IMR-90 (cell line): ENCODE measurements around the gene RAPGEF2. TPM values are rescaled to one million over a fixed set of nuclear protein-coding genes. Genes with fewer than 3 reads are reported as not detected.

Experiments
- ATAC-seq: fragments of 200-7000 bp; cut with Tn5 transposase; 2 replicates; pipeline ENCODE4 v1.9.1; 2020; ENCODE audit warnings: low read depth, mild to moderate bottlenecking, moderate library complexity
- BruUV-seq: library from RNA; stranded (reverse); fragments of 400-500 nt; replicated peaks from 2 replicates; lab custom pipeline; 2021; lab: Mats Ljungman, UMichigan
- CTCF ChIA-PET: fragments of 300-600 bp; formaldehyde crosslinking; extraction: SDS; loops from one replicate; lab custom pipeline; 2021; ENCODE audit warnings: antibody characterized with exemption; lab: Yijun Ruan, JAX
- POLR2A ChIA-PET: fragments of 300-600 bp; sonication (Branson Sonifier 250); formaldehyde crosslinking; loops from one replicate; lab custom pipeline; 2022; ENCODE audit warnings: antibody characterized with exemption; ENCODE audit not compliant: unreplicated experiment; lab: Charles Lee
- DNase-seq: peaks from one replicate; pipeline ENCODE4 v3.0.0; 2013
- H2AFZ ChIP-seq: replicated peaks from 2 replicates; pipeline ENCODE3; 2013; ENCODE audit warnings: low read length, mild to moderate bottlenecking; ENCODE audit not compliant: poor library complexity
- H2AK5ac ChIP-seq: 2 replicates; pipeline ENCODE4 v1.6.1; 2013; ENCODE audit warnings: low read depth, low read length, inconsistent platforms
- H2AK9ac ChIP-seq: replicated peaks from 2 replicates; pipeline ENCODE3; 2013; ENCODE audit warnings: mild to moderate bottlenecking, low read depth, low read length, moderate library complexity; ENCODE audit not compliant: poor library complexity
- H2BK120ac ChIP-seq: 2 replicates; pipeline ENCODE4 v1.6.1; 2013; ENCODE audit warnings: low read depth, low read length, inconsistent platforms
- H2BK15ac ChIP-seq: 3 replicates; pipeline ENCODE4 v1.6.1; 2013; ENCODE audit warnings: low read depth, low read length, inconsistent platforms
- H2BK20ac ChIP-seq: 2 replicates; pipeline ENCODE4 v1.6.1; 2013; ENCODE audit warnings: low read depth, mild to moderate bottlenecking, inconsistent platforms, low read length, moderate library complexity
- H2BK5ac ChIP-seq: 2 replicates; pipeline ENCODE4 v1.6.1; 2013; ENCODE audit warnings: mild to moderate bottlenecking, low read depth, low read length, inconsistent platforms; ENCODE audit not compliant: poor library complexity, severe bottlenecking
- H3K14ac ChIP-seq: replicated peaks from 2 replicates; pipeline ENCODE4 v1.6.1; 2013; ENCODE audit warnings: low read depth, low read length, inconsistent platforms
- H3K18ac ChIP-seq: 2 replicates; pipeline ENCODE4 v1.6.1; 2013; ENCODE audit warnings: low read depth, low read length, control low read depth
- H3K23ac ChIP-seq: 2 replicates; pipeline ENCODE4 v1.6.1; 2013; ENCODE audit warnings: low read depth, low read length, inconsistent platforms
- H3K27ac ChIP-seq: 2 replicates; pipeline ENCODE4 v1.5.1; 2013; ENCODE audit warnings: mild to moderate bottlenecking, control low read depth, low read length; ENCODE audit not compliant: insufficient read depth
- H3K27me3 ChIP-seq: 2 replicates; pipeline ENCODE4 v1.6.1; 2013; ENCODE audit warnings: low read length; ENCODE audit not compliant: control insufficient read depth, insufficient read depth
- H3K36me3 ChIP-seq: 2 replicates; pipeline ENCODE4 v1.6.1; 2013; ENCODE audit warnings: low read length, mixed read lengths; ENCODE audit not compliant: control insufficient read depth, insufficient read depth
- H3K4ac ChIP-seq: 2 replicates; pipeline ENCODE4 v1.6.1; 2013; ENCODE audit warnings: low read depth, low read length, inconsistent platforms
- H3K4me1 ChIP-seq: 2 replicates; pipeline ENCODE4 v1.6.1; 2013; ENCODE audit warnings: low read length, mixed read lengths; ENCODE audit not compliant: control insufficient read depth, insufficient read depth
- H3K4me2 ChIP-seq: 2 replicates; pipeline ENCODE4 v1.6.1; 2013; ENCODE audit warnings: low read depth, mild to moderate bottlenecking, control low read depth, low read length, moderate library complexity
- H3K4me3 ChIP-seq: 2 replicates; pipeline ENCODE4 v1.5.1; 2013; ENCODE audit warnings: low read depth, mild to moderate bottlenecking, control low read depth, low read length, moderate library complexity; ENCODE audit not compliant: insufficient read depth
- H3K56ac ChIP-seq: 2 replicates; pipeline ENCODE4 v1.6.1; 2013; ENCODE audit warnings: low read length, inconsistent platforms; ENCODE audit not compliant: insufficient read depth; ENCODE audit errors: extremely low read depth
- H3K79me1 ChIP-seq, 2 experiments: 2 replicates each; pipeline ENCODE4 v1.6.1; 2013; ENCODE audit warnings: low read length in 2 of 2, inconsistent platforms in 1 of 2, low read depth in 1 of 2
- H3K9ac ChIP-seq: 2 replicates; pipeline ENCODE4 v1.6.1; 2013; ENCODE audit warnings: low read depth, low read length, control low read depth
- H3K9me1 ChIP-seq: 2 replicates; pipeline ENCODE4 v1.6.1; 2013; ENCODE audit warnings: low read length, inconsistent platforms; ENCODE audit not compliant: insufficient read depth
- H3K9me3 ChIP-seq: 2 replicates; pipeline ENCODE4 v1.6.1; 2013; ENCODE audit warnings: low read length; ENCODE audit not compliant: control insufficient read depth, insufficient read depth
- H4K20me1 ChIP-seq: 2 replicates; pipeline ENCODE4 v1.6.1; 2013; ENCODE audit warnings: low read length, inconsistent platforms; ENCODE audit not compliant: insufficient read depth
- H4K5ac ChIP-seq: 2 replicates; pipeline ENCODE4 v1.6.1; 2013; ENCODE audit warnings: mild to moderate bottlenecking, low read depth, low read length, control low read depth
- H4K8ac ChIP-seq, 2 experiments: 2 replicates each; pipeline ENCODE4 v1.6.1; 2013; ENCODE audit warnings: low read depth in 2 of 2, low read length in 2 of 2, control low read depth in 1 of 2, inconsistent platforms in 1 of 2
- H4K91ac ChIP-seq: 2 replicates; pipeline ENCODE4 v1.6.1; 2013; ENCODE audit warnings: low read depth, low read length, inconsistent platforms; ENCODE audit not compliant: insufficient read depth
- MAZ ChIP-seq: IDR thresholded peaks from 2 replicates; pipeline ENCODE4 v1.6.1; 2012; ENCODE audit warnings: low read depth, mild to moderate bottlenecking, low read length, improper control_type of control experiment, moderate library complexity, borderline replicate concordance
- RAD21 ChIP-seq: IDR thresholded peaks from 2 replicates; pipeline ENCODE4 v1.6.1; 2012; ENCODE audit warnings: low read length, improper control_type of control experiment
- RCOR1 ChIP-seq: IDR thresholded peaks from 2 replicates; pipeline ENCODE4 v1.6.1; 2012; ENCODE audit warnings: mild to moderate bottlenecking, low read length, improper control_type of control experiment; ENCODE audit not compliant: insufficient replicate concordance
- WGBS, 2 experiments: methylation state at CpG; one replicate each; pipeline versions ENCODE4 v1.1.5 to v1.1.7; 2013; ENCODE audit warnings: missing lambda C conversion rate in 2 of 2; ENCODE audit not compliant: insufficient read length in 1 of 2; ENCODE audit errors: extremely low coverage in 2 of 2; 5-methylcytosine and 5-hydroxymethylcytosine counted together
- dilution Hi-C: fragments of 300-500 bp; cut with HindIII; formaldehyde crosslinking; loops from one replicate; pipeline ENCODE4 v1.14.3; 2018; ENCODE audit warnings: low sequenced_read_pairs; ENCODE audit not compliant: unreplicated experiment
- in situ Hi-C: fragments of 300-500 bp; cut with MboI; formaldehyde crosslinking; loops from 3 replicates; pipeline ENCODE4 v1.14.3; 2019; ENCODE audit warnings: low sequenced_read_pairs, inconsistent platforms, mixed read lengths
- intact Hi-C: fragments of 100-400 bp; cut with micrococcal nuclease; formaldehyde crosslinking; loops from 2 replicates; pipeline ENCODE4 v1.10.0; 2022
- polyA plus RNA-seq, 3 experiments: library from polyadenylated mRNA; depleted of rRNA; stranded (reverse); fragments of >200 nt; gene quantifications; 2 replicates each; pipeline ENCODE4 v1.2.3, GENCODE V29; 2012; ENCODE audit warnings: low replicate concordance in 1 of 3
- total RNA-seq: library from RNA; depleted of rRNA; stranded (reverse); fragments of >200 nt; gene quantifications from 2 replicates; pipeline ENCODE4 v1.2.3, GENCODE V29; 2012
- TF ChIP-seq, protein P1 (sequence below): fragments of 150-350 bp; IDR thresholded peaks from 2 replicates; pipeline ENCODE4 v1.6.1; 2016; ENCODE audit warnings: low read depth, mild to moderate bottlenecking, low read length, moderate library complexity, borderline replicate concordance

RAPGEF2 gene
- total and polyA plus RNA-seq, 2 of the 4 experiments (the other 2 are of a cell fraction): 27.6 to 109 TPM

- no peak overlapping the region for H2AK5ac ChIP-seq
- H2AFZ ChIP-seq: no peak overlapping the region
- H3K9ac ChIP-seq: no peak overlapping the region
- H3K14ac ChIP-seq: no peak overlapping the region
- dilution Hi-C loops: no loop called here
- H3K4ac ChIP-seq: no peak overlapping the region
- no peak overlapping the region for H4K91ac ChIP-seq
- H2BK5ac ChIP-seq: no peak overlapping the region
- H3K4me1 ChIP-seq: no peaks in the 10 kb centered on the region
- intact Hi-C loops: no loop called here
- no peak overlapping the region for H4K8ac ChIP-seq
- no peak overlapping the region for H4K5ac ChIP-seq
- DNase-seq (no peak), ATAC-seq (no peak)
- no peak overlapping the region for H2BK20ac ChIP-seq
- TF ChIP-seq MAZ (no peak), RCOR1 (no peak), RAD21 (no peak)
- TF ChIP-seq, protein P1, sequence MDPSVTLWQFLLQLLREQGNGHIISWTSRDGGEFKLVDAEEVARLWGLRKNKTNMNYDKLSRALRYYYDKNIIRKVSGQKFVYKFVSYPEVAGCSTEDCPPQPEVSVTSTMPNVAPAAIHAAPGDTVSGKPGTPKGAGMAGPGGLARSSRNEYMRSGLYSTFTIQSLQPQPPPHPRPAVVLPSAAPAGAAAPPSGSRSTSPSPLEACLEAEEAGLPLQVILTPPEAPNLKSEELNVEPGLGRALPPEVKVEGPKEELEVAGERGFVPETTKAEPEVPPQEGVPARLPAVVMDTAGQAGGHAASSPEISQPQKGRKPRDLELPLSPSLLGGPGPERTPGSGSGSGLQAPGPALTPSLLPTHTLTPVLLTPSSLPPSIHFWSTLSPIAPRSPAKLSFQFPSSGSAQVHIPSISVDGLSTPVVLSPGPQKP: no peak
- CTCF ChIA-PET: no interaction called here
- no peak overlapping the region for H2BK15ac ChIP-seq
- no peak overlapping the region for H3K4me3 ChIP-seq
- H3K4me2 ChIP-seq: no peak overlapping the region
- peaks cover 15% of the 10 kb centered on the region for H4K20me1 ChIP-seq
- H3K9me1 ChIP-seq: 0 out of 2 replicates have a peak, but pooled peaks cover 2% of the 10 kb centered on the region
- POLR2A ChIA-PET: interaction anchor here (0.6 kb wide), 2 partner anchors 49 to 166 kb away, joined by 6 to 10 read pairs; no protein-coding TSS in a partner anchor
- no peaks in the 10 kb centered on the region for H3K27me3 ChIP-seq
- peaks cover 9 to 25% of the 10 kb centered on the region in 2 experiments; a peak in 3 of 4 replicates for H3K79me1 ChIP-seq
- no peaks in the 10 kb centered on the region for H3K9me3 ChIP-seq
- BruUV-seq: no TSS peak
- no peaks in the 10 kb centered on the region for H3K36me3 ChIP-seq
- H2BK120ac ChIP-seq: no peak overlapping the region
- no peak overlapping the region for H3K18ac ChIP-seq
- in situ Hi-C loops: no loop called here
- H3K56ac ChIP-seq: no peak overlapping the region
- H3K27ac ChIP-seq: no peak overlapping the region
- H3K23ac ChIP-seq: peak overlapping the region; percentile 24; the same call in 1 of the 2 replicates
- no peak overlapping the region for H2AK9ac ChIP-seq
- 100% methylated on average over 1 of the region's 6 CpGs; no CpG with 5 or more reads in 1 of the 2 experiments for WGBS, 2 experiments
Observed at GRCh38 chr4:159131564-159131963, 28.7 kb downstream of the RAPGEF2 start.
